ENCODE data around the gene ZFPM1.

Gene ZFPM1

GRCh38 chr16:88560714-88561484 is 107.8 kb downstream of the ZFPM1 start:
- Histone ChIP-seq H3K27me3 (ENCODE audit: insufficient read depth, poor library complexity, severe bottlenecking) (no peaks in the 10 kb centered on the region), H3K4me3 (replicated peaks; ENCODE audit: insufficient read depth, low read length) (no peak overlapping the region), H3K27ac (replicated peaks) (no peak overlapping the region)
- TF ChIP-seq POLR2AphosphoS5 (IDR thresholded peaks at IDR 0.05; ENCODE audit: low read depth) (no peak), GABPA (IDR thresholded peaks at IDR 0.05; ENCODE audit: low read depth) (no peak)
- TF ChIP-seq, protein P1, sequence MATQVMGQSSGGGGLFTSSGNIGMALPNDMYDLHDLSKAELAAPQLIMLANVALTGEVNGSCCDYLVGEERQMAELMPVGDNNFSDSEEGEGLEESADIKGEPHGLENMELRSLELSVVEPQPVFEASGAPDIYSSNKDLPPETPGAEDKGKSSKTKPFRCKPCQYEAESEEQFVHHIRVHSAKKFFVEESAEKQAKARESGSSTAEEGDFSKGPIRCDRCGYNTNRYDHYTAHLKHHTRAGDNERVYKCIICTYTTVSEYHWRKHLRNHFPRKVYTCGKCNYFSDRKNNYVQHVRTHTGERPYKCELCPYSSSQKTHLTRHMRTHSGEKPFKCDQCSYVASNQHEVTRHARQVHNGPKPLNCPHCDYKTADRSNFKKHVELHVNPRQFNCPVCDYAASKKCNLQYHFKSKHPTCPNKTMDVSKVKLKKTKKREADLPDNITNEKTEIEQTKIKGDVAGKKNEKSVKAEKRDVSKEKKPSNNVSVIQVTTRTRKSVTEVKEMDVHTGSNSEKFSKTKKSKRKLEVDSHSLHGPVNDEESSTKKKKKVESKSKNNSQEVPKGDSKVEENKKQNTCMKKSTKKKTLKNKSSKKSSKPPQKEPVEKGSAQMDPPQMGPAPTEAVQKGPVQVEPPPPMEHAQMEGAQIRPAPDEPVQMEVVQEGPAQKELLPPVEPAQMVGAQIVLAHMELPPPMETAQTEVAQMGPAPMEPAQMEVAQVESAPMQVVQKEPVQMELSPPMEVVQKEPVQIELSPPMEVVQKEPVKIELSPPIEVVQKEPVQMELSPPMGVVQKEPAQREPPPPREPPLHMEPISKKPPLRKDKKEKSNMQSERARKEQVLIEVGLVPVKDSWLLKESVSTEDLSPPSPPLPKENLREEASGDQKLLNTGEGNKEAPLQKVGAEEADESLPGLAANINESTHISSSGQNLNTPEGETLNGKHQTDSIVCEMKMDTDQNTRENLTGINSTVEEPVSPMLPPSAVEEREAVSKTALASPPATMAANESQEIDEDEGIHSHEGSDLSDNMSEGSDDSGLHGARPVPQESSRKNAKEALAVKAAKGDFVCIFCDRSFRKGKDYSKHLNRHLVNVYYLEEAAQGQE (IDR thresholded peaks at IDR 0.05; ENCODE audit: insufficient replicate concordance, low read depth): peak; percentile 95
- no peak for DNase-seq (ENCODE audit: low read depth in 1 of 2, low spot score in 1 of 2)

DNA sequence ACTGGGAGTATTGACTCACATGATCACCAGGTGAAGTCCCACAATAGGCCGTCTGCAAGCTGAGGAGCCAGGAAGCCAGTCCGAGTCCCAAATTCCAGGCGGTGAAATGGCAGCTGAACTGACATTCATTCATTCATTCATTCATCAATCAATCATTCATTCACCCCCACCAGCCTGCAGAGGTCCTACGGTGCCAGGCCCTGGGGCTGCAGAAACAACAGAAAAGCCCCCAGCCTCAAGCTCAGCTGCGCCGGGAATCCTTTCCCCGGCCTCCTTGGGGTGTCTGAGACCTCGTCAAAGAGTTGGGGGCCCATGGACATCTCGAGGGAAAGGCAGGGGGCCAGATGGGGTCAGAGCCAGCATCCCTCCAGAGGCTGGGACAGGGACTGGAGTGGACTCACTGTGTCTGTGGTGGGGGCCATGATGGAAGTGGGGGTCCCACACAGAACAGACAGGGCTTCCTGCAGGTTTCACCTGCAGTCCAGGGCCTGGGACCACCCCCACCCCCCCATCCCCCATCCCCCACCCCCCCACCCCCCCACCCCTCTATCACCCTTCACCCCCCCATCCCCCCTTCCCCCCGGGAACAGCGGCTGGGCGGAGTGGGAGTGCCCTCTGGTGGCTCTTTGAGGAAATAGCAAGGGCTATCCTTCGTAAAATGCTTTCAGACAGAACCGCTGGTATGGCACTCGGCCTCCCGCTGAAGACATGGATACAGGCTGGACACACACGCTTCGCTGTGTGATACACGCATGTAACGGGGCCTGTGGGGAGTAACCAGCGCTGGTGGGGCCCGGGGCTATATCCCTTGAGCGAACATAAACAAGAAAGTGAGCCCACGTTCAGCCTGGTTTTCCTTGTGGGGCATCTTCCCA is 108.6 kb downstream of the ZFPM1 start:
- no peak overlapping the region for H3K4me3 ChIP-seq (replicated peaks; ENCODE audit: insufficient read depth, low read length)
- TF ChIP-seq, protein P2, sequence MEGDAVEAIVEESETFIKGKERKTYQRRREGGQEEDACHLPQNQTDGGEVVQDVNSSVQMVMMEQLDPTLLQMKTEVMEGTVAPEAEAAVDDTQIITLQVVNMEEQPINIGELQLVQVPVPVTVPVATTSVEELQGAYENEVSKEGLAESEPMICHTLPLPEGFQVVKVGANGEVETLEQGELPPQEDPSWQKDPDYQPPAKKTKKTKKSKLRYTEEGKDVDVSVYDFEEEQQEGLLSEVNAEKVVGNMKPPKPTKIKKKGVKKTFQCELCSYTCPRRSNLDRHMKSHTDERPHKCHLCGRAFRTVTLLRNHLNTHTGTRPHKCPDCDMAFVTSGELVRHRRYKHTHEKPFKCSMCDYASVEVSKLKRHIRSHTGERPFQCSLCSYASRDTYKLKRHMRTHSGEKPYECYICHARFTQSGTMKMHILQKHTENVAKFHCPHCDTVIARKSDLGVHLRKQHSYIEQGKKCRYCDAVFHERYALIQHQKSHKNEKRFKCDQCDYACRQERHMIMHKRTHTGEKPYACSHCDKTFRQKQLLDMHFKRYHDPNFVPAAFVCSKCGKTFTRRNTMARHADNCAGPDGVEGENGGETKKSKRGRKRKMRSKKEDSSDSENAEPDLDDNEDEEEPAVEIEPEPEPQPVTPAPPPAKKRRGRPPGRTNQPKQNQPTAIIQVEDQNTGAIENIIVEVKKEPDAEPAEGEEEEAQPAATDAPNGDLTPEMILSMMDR (IDR thresholded peaks at IDR 0.05; ENCODE audit: insufficient read depth, low read length): peak; percentile 16
- no peak for TF ChIP-seq POLR2AphosphoS5 (IDR thresholded peaks at IDR 0.05; ENCODE audit: low read depth)
- no peaks in the 10 kb centered on the region for H3K27me3 ChIP-seq (ENCODE audit: insufficient read depth, poor library complexity, severe bottlenecking)
- DNase-seq (ENCODE audit: low read depth in 1 of 2, low spot score in 1 of 2): peak in 1 of 2 experiments; percentile 8
- no peak overlapping the region for H3K27ac ChIP-seq (replicated peaks)

DNA sequence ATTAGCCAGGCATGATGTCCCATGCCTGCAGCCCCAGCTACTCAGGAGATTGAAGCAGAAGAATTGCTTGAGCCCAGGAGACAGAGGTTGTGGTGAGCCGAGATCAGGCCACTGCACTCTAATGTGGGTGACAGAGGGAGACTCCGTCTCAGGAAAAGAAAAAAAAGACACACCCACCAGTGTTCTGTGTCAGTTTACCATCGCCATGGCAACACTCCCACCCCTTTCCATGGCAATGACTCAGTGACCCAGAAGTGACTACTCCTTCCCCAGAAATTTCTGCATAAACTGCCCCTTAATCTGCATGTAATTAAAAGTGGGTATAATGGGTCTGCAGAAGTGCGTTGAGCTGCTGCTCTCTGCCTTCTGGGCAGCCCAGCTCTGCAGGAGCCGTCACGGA is 113.1 kb downstream of the ZFPM1 start:
- no peak overlapping the region for H3K27ac ChIP-seq (replicated peaks)
- no peaks in the 10 kb centered on the region for H3K27me3 ChIP-seq (ENCODE audit: insufficient read depth, poor library complexity, severe bottlenecking)
- no peak for TF ChIP-seq SPI1 (IDR thresholded peaks at IDR 0.05; ENCODE audit: borderline replicate concordance, low read depth)
- no peak for TF ChIP-seq GABPA (IDR thresholded peaks at IDR 0.05; ENCODE audit: low read depth)
- TF ChIP-seq, protein P1 (IDR thresholded peaks at IDR 0.05; ENCODE audit: insufficient replicate concordance, low read depth): no peak
- no peak for TF ChIP-seq POLR2AphosphoS5 (IDR thresholded peaks at IDR 0.05; ENCODE audit: low read depth)
- TF ChIP-seq, protein P2 (IDR thresholded peaks at IDR 0.05; ENCODE audit: insufficient read depth, low read length): no peak
- no peak for DNase-seq (ENCODE audit: low read depth in 1 of 2, low spot score in 1 of 2)
- no peak overlapping the region for H3K4me3 ChIP-seq (replicated peaks; ENCODE audit: insufficient read depth, low read length)

Data from HL-60 (cell line).